ENCODE data around the gene CTNNA3. TPM values are rescaled to one million over a fixed set of nuclear protein-coding genes. Genes with fewer than 3 reads are reported as not detected.
A peak's percentile ranks its signal among the peaks of the same experiment; 100 is the strongest.
"Not testable (repeated sequence)": the region's sequence is repeated elsewhere in the genome, so short reads cannot be mapped to it uniquely, and the experiment has no call there.

The CTNNA3 gene
- total RNA-seq, 1 experiment from 2014 or later = 0.02 TPM

GRCh38 chr10:66336791-66337190, 1359.2 kb downstream of the CTNNA3 start:
- H3K4me1 Mint-ChIP-seq (ENCODE audit: insufficient read depth, unreplicated experiment) = no peaks in the 10 kb centered on the region

GRCh38 chr10:66335753-66336152, 1360.2 kb downstream of the CTNNA3 start:
- H3K27me3 Mint-ChIP-seq (ENCODE audit: insufficient read depth, unreplicated experiment); H3K4me3 Mint-ChIP-seq (ENCODE audit: unreplicated experiment); H3K27ac Mint-ChIP-seq (ENCODE audit: low read depth, unreplicated experiment); DNase-seq (ENCODE audit: unreplicated experiment); intact Hi-C loops (cut with micrococcal nuclease); POLR2A ChIA-PET; BruUV-seq (replicated peaks); H3K4me1 Mint-ChIP-seq (ENCODE audit: insufficient read depth, unreplicated experiment); H3K36me3 Mint-ChIP-seq (ENCODE audit: insufficient read depth, unreplicated experiment): not testable (repeated sequence)
- CTCF ChIA-PET = interaction anchor here (0.6 kb wide), 1 partner anchor 16 kb away, joined by 3 read pairs; no protein-coding TSS in a partner anchor
- peaks cover 14% of the 10 kb centered on the region for H3K9me3 Mint-ChIP-seq (ENCODE audit: unreplicated experiment)

More at GRCh38 chr10:66336791-66337190, 1359.2 kb downstream of the CTNNA3 start:
- TF ChIP-seq CTCF (IDR thresholded peaks at IDR 0.05; ENCODE audit: unreplicated experiment) = no peak
- intact Hi-C loops (cut with micrococcal nuclease) = no loop called here
- BruUV-seq (replicated peaks) = no TSS peak
- H3K27me3 Mint-ChIP-seq (ENCODE audit: insufficient read depth, unreplicated experiment) = no peaks in the 10 kb centered on the region
- peaks cover 14% of the 10 kb centered on the region for H3K9me3 Mint-ChIP-seq (ENCODE audit: unreplicated experiment)
- no peaks in the 10 kb centered on the region for H3K36me3 Mint-ChIP-seq (ENCODE audit: insufficient read depth, unreplicated experiment)
- POLR2A ChIA-PET = no interaction called here
- no peak overlapping the region for H3K4me3 Mint-ChIP-seq (ENCODE audit: unreplicated experiment)
- H3K27ac Mint-ChIP-seq (ENCODE audit: low read depth, unreplicated experiment) = no peak overlapping the region
- DNase-seq (ENCODE audit: unreplicated experiment) = no peak
- CTCF ChIA-PET = interaction anchor here (0.6 kb wide), 1 partner anchor 71 kb away, joined by 3 read pairs; no protein-coding TSS in a partner anchor

GRCh38 chr10:66329147-66329546, 1366.8 kb downstream of the CTNNA3 start:
- no peak overlapping the region for H3K4me3 Mint-ChIP-seq (ENCODE audit: unreplicated experiment)
- ChIA-PET POLR2A (no interaction called here), CTCF (no interaction called here)
- H3K36me3 Mint-ChIP-seq (ENCODE audit: insufficient read depth, unreplicated experiment) = no peaks in the 10 kb centered on the region
- H3K27ac Mint-ChIP-seq (ENCODE audit: low read depth, unreplicated experiment) = no peak overlapping the region
- intact Hi-C loops (cut with micrococcal nuclease) = no loop called here
- H3K4me1 Mint-ChIP-seq (ENCODE audit: insufficient read depth, unreplicated experiment) = no peaks in the 10 kb centered on the region
- no peak for DNase-seq (ENCODE audit: unreplicated experiment)
- no TSS peak for BruUV-seq (replicated peaks)
- peaks cover 8% of the 10 kb centered on the region for H3K9me3 Mint-ChIP-seq (ENCODE audit: unreplicated experiment)
- H3K27me3 Mint-ChIP-seq (ENCODE audit: insufficient read depth, unreplicated experiment) = no peaks in the 10 kb centered on the region
- no peak for TF ChIP-seq CTCF (IDR thresholded peaks at IDR 0.05; ENCODE audit: unreplicated experiment)

- Mint-ChIP-seq H3K36me3 (ENCODE audit: insufficient read depth, unreplicated experiment) (no peaks in the 10 kb centered on the region), H3K9me3 (ENCODE audit: unreplicated experiment) (no peaks in the 10 kb centered on the region), H3K4me1 (ENCODE audit: insufficient read depth, unreplicated experiment) (peaks cover 8% of the 10 kb centered on the region), H3K27me3 (ENCODE audit: insufficient read depth, unreplicated experiment) (no peaks in the 10 kb centered on the region), H3K4me3 (ENCODE audit: unreplicated experiment) (no peak overlapping the region), H3K27ac (ENCODE audit: low read depth, unreplicated experiment) (no peak overlapping the region)
- intact Hi-C loops (cut with micrococcal nuclease) = no loop called here
- POLR2A ChIA-PET = no interaction called here
- DNase-seq (ENCODE audit: unreplicated experiment) = no peak
- no TSS peak for BruUV-seq (replicated peaks)
- TF ChIP-seq CTCF (IDR thresholded peaks at IDR 0.05; ENCODE audit: unreplicated experiment) = no peak
- CTCF ChIA-PET = no interaction called here
Measured at GRCh38 chr10:66326876-66327275, 1369.1 kb downstream of the CTNNA3 start.

GRCh38 chr10:66322777-66323176, 1373.2 kb downstream of the CTNNA3 start:
- no peak for TF ChIP-seq CTCF (IDR thresholded peaks at IDR 0.05; ENCODE audit: unreplicated experiment)
- intact Hi-C loops (cut with micrococcal nuclease) = no loop called here
- no peak for DNase-seq (ENCODE audit: unreplicated experiment)

More at GRCh38 chr10:66322777-66323176, 1373.2 kb downstream of the CTNNA3 start:
- Mint-ChIP-seq H3K27ac (ENCODE audit: low read depth, unreplicated experiment) (peak overlapping the region; percentile 40), H3K27me3 (ENCODE audit: insufficient read depth, unreplicated experiment) (no peaks in the 10 kb centered on the region), H3K9me3 (ENCODE audit: unreplicated experiment) (no peaks in the 10 kb centered on the region), H3K4me3 (ENCODE audit: unreplicated experiment) (no peak overlapping the region), H3K36me3 (ENCODE audit: insufficient read depth, unreplicated experiment) (no peaks in the 10 kb centered on the region), H3K4me1 (ENCODE audit: insufficient read depth, unreplicated experiment) (peaks cover 18% of the 10 kb centered on the region)
- CTCF ChIA-PET = no interaction called here
- no TSS peak for BruUV-seq (replicated peaks)
- POLR2A ChIA-PET = interaction anchor here (1.2 to 1.3 kb wide), 2 partner anchors 9 to 39 kb away, joined by 3 to 6 read pairs; no protein-coding TSS in a partner anchor
